Mesendoderm (in vitro differentiated cells): Measurements from ENCODE around the gene PTK6.

Source experiments
- DNase-seq: peaks from one replicate; pipeline ENCODE4 v3.0.0; 2013
- H2AK5ac ChIP-seq: 2 replicates; pipeline ENCODE4 v1.6.1; 2013; ENCODE audit warnings: low read length, inconsistent platforms
- H2BK120ac ChIP-seq: 2 replicates; pipeline ENCODE4 v1.6.1; 2013; ENCODE audit warnings: low read depth, mild to moderate bottlenecking, low read length, moderate library complexity, mixed read lengths
- H2BK15ac ChIP-seq: replicated peaks from 2 replicates; pipeline ENCODE4 v1.6.1; 2013; ENCODE audit warnings: low read depth, mild to moderate bottlenecking, moderate library complexity
- H2BK5ac ChIP-seq: 2 replicates; pipeline ENCODE4 v1.6.1; 2013; ENCODE audit warnings: low read length, inconsistent platforms
- H3K18ac ChIP-seq: 2 replicates; pipeline ENCODE4 v1.6.1; 2013; ENCODE audit warnings: mild to moderate bottlenecking, low read length, mixed read lengths
- H3K23ac ChIP-seq: one replicate; pipeline ENCODE4 v1.6.1; 2013; ENCODE audit warnings: low read length
- H3K27ac ChIP-seq: 2 replicates; pipeline ENCODE4 v1.5.1; 2013; ENCODE audit warnings: low read depth, mild to moderate bottlenecking, inconsistent platforms, low read length, moderate library complexity
- H3K27me3 ChIP-seq: 2 replicates; pipeline ENCODE4 v1.6.1; 2013; ENCODE audit warnings: low read length, control low read depth, mild to moderate bottlenecking, inconsistent platforms; ENCODE audit not compliant: insufficient read depth, poor library complexity
- H3K36me3 ChIP-seq: 2 replicates; pipeline ENCODE4 v1.6.1; 2013; ENCODE audit warnings: low read length, inconsistent platforms; ENCODE audit not compliant: control insufficient read depth, insufficient read depth
- H3K4ac ChIP-seq: one replicate; pipeline ENCODE4 v1.6.1; 2013; ENCODE audit warnings: low read depth, mild to moderate bottlenecking, low read length, moderate library complexity
- H3K4me1 ChIP-seq: 2 replicates; pipeline ENCODE4 v1.6.1; 2013; ENCODE audit warnings: low read depth, low read length, inconsistent platforms; ENCODE audit not compliant: control insufficient read depth
- H3K4me2 ChIP-seq: 2 replicates; pipeline ENCODE4 v1.6.1; 2013; ENCODE audit warnings: low read length
- H3K4me3 ChIP-seq: 2 replicates; pipeline ENCODE4 v1.5.1; 2013; ENCODE audit warnings: mild to moderate bottlenecking, low read length
- H3K56ac ChIP-seq: one replicate; pipeline ENCODE4 v1.6.1; 2013; ENCODE audit warnings: low read length
- H3K79me1 ChIP-seq: 2 replicates; pipeline ENCODE4 v1.6.1; 2013; ENCODE audit warnings: low read length, inconsistent platforms
- H3K79me2 ChIP-seq: 2 replicates; pipeline ENCODE4 v1.6.1; 2013; ENCODE audit warnings: mild to moderate bottlenecking, low read length; ENCODE audit not compliant: control insufficient read depth, insufficient read depth
- H3K9ac ChIP-seq: 2 replicates; pipeline ENCODE4 v1.6.1; 2013; ENCODE audit warnings: low read length, inconsistent platforms
- H4K5ac ChIP-seq: one replicate; pipeline ENCODE4 v1.6.1; 2013; ENCODE audit warnings: low read length
- H4K8ac ChIP-seq: one replicate; pipeline ENCODE4 v1.6.1; 2013; ENCODE audit warnings: low read depth, mild to moderate bottlenecking, control low read depth, low read length, moderate library complexity
- WGBS: extraction: QIAGEN DNeasy Blood & Tissue Kit; methylation state at CpG from one replicate; pipeline ENCODE4 v1.1.7; 2013; ENCODE audit warnings: low lambda C conversion rate, missing lambda C conversion rate; ENCODE audit not compliant: insufficient coverage; ENCODE audit errors: extremely low coverage; 5-methylcytosine and 5-hydroxymethylcytosine counted together

PTK6 gene

GRCh38 chr20:63533871-63534393, 3.2 kb downstream of the PTK6 start:
- no peak for DNase-seq
- no peak overlapping the region for H4K8ac ChIP-seq
- no peaks in the 10 kb centered on the region for H3K27me3 ChIP-seq
- no peak overlapping the region for H2BK120ac ChIP-seq
- no peak overlapping the region for H4K5ac ChIP-seq
- H3K9ac ChIP-seq, result no peak overlapping the region
- H3K18ac ChIP-seq, result no peak overlapping the region
- H3K4ac ChIP-seq, result no peak overlapping the region
- no peak overlapping the region for H2BK5ac ChIP-seq
- no peak overlapping the region for H3K27ac ChIP-seq
- no peaks in the 10 kb centered on the region for H3K36me3 ChIP-seq
- no peaks in the 10 kb centered on the region for H3K4me1 ChIP-seq
- no peak overlapping the region for H2BK15ac ChIP-seq
- H3K4me2 ChIP-seq, result no peak overlapping the region
- WGBS, result no CpG with 5 or more reads among the region's 28 CpGs
- no peaks in the 10 kb centered on the region for H3K79me2 ChIP-seq
- H3K79me1 ChIP-seq, result no peaks in the 10 kb centered on the region
- H3K4me3 ChIP-seq, result no peak overlapping the region
- H3K56ac ChIP-seq, result no peak overlapping the region
- no peak overlapping the region for H2AK5ac ChIP-seq
- H3K23ac ChIP-seq, result no peak overlapping the region

DNA sequence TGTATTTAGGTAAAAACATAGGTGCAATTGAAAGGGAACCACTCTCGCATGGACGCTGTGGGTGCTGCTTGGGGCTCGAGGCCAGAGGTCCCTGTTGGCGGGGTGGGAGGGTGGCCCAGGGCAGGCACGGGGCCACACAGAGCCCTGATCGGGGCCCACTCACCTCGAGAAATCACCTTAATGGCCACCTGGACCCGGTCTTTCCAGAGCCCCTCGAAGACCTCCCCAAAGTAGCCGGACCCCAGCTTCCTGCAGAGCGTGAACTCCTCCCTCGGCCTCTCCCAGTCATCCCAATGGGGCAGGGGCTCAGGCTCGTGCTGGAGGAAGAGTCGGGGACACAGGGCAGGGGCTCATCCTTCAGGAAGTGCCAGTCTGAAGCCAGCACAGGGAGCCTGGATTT, 3.8 kb downstream of the PTK6 start:
- Histone ChIP-seq H3K36me3 (no peaks in the 10 kb centered on the region), H3K18ac (no peak overlapping the region), H3K79me1 (no peaks in the 10 kb centered on the region), H3K4me3 (no peak overlapping the region), H4K5ac (no peak overlapping the region), H3K9ac (no peak overlapping the region), H3K27ac (no peak overlapping the region), H4K8ac (no peak overlapping the region), H3K4me1 (no peaks in the 10 kb centered on the region), H2BK5ac (no peak overlapping the region), H2AK5ac (no peak overlapping the region), H3K79me2 (no peaks in the 10 kb centered on the region), H3K56ac (no peak overlapping the region), H2BK15ac (no peak overlapping the region), H2BK120ac (no peak overlapping the region), H3K23ac (no peak overlapping the region), H3K27me3 (no peaks in the 10 kb centered on the region), H3K4ac (no peak overlapping the region), H3K4me2 (no peak overlapping the region)
- WGBS, result no CpG with 5 or more reads among the region's 14 CpGs
- no peak for DNase-seq

DNA sequence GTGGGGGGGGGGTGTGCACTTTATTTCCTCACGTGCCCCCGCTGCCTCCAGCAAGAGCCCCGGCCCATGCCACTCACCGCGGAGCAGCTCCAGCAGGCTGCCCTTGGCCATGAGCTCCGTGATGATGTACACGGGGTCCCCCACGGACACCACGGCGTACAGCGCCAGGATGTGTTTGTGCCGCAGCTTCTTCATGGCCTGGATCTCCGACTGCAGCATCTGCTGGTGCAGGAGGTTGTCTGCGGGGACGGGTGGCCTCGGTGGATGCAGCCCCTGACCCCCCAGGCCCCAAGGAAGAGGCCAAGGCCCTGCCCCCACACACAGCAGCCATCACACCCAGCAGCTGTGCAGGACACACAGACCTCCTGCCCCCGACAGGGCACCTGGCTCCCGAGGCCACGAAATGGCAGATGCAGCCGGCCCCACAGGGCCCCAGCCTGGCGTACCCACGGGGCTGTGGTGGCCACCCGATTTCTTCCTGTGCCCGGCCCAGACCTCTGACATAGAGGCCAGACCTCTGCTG, 4.7 kb downstream of the PTK6 start:
- DNase-seq, result no peak
- no peaks in the 10 kb centered on the region for H3K79me2 ChIP-seq
- no peak overlapping the region for H2AK5ac ChIP-seq
- no peak overlapping the region for H2BK15ac ChIP-seq
- H4K5ac ChIP-seq, result no peak overlapping the region
- no peak overlapping the region for H2BK120ac ChIP-seq
- H3K4me1 ChIP-seq, result no peaks in the 10 kb centered on the region
- no peaks in the 10 kb centered on the region for H3K79me1 ChIP-seq
- no peak overlapping the region for H3K18ac ChIP-seq
- H3K23ac ChIP-seq, result no peak overlapping the region
- H4K8ac ChIP-seq, result no peak overlapping the region
- no peak overlapping the region for H3K4me2 ChIP-seq
- no peaks in the 10 kb centered on the region for H3K27me3 ChIP-seq
- H3K27ac ChIP-seq, result no peak overlapping the region
- H3K56ac ChIP-seq, result no peak overlapping the region
- no peak overlapping the region for H3K4ac ChIP-seq
- H3K36me3 ChIP-seq, result no peaks in the 10 kb centered on the region
- WGBS, result no CpG with 5 or more reads among the region's 24 CpGs
- no peak overlapping the region for H3K9ac ChIP-seq
- no peak overlapping the region for H2BK5ac ChIP-seq
- H3K4me3 ChIP-seq, result no peak overlapping the region

DNA sequence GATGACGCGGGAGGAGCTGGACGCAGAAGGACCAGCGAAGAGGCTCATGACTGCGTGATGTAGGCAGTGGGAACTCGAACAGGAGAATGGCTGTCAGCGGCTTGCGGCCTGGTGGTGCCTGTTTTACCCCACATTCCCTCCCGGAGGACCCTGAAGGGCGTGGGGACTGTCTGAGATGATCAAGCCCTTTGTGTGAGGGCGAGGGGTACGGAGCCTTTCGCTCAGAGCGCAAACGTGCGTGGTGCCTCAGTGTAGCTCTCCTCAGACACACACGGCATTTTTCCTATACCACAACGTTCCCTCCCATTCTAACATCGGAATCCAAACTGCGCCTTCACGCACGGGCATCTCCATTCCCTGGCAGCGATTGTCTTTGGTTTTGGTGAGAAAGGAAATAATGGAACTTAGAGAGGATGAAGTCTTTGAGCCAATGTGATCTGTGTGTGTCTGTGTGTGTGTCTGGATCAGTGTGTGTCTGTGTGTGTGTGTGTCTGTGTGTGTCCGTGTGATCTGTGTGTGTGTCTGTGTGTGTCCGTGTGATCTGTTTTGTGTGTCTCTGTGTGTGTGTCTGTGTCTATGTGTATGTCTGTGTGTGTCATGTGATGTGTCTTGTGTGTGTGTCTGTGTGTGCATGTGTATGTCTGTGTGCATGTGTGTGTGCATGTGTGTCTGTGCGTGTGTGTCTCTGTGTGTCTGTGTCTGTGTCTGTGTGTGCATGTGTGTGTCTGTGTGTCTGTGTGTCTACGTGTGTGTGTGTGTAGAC, 5.3 kb downstream of the PTK6 start:
- H3K36me3 ChIP-seq, result no peaks in the 10 kb centered on the region
- no peak for DNase-seq
- H2BK120ac ChIP-seq, result no peak overlapping the region
- no peaks in the 10 kb centered on the region for H3K4me1 ChIP-seq
- no peak overlapping the region for H4K5ac ChIP-seq
- no peak overlapping the region for H4K8ac ChIP-seq
- no peak overlapping the region for H2BK15ac ChIP-seq
- no peak overlapping the region for H3K27ac ChIP-seq
- H3K18ac ChIP-seq, result no peak overlapping the region
- no peaks in the 10 kb centered on the region for H3K27me3 ChIP-seq
- H3K9ac ChIP-seq, result no peak overlapping the region
- no peaks in the 10 kb centered on the region for H3K79me1 ChIP-seq
- H3K4ac ChIP-seq, result no peak overlapping the region
- no peak overlapping the region for H3K56ac ChIP-seq
- no peak overlapping the region for H3K4me2 ChIP-seq
- no peak overlapping the region for H2BK5ac ChIP-seq
- H3K23ac ChIP-seq, result no peak overlapping the region
- no peak overlapping the region for H3K4me3 ChIP-seq
- H3K79me2 ChIP-seq, result no peaks in the 10 kb centered on the region
- no peak overlapping the region for H2AK5ac ChIP-seq
- WGBS, result no CpG with 5 or more reads among the region's 27 CpGs

GRCh38 chr20:63530788-63531160, 6.4 kb downstream of the PTK6 start:
- H3K4ac ChIP-seq, result no peak overlapping the region
- H3K27me3 ChIP-seq, result no peaks in the 10 kb centered on the region
- no CpG with 5 or more reads among the region's 14 CpGs for whole genome bisulfite sequencing
- no peak overlapping the region for H2BK15ac ChIP-seq
- H2BK120ac ChIP-seq, result no peak overlapping the region
- no peak overlapping the region for H3K9ac ChIP-seq
- no peak overlapping the region for H2BK5ac ChIP-seq
- H3K4me2 ChIP-seq, result no peak overlapping the region
- H3K56ac ChIP-seq, result no peak overlapping the region
- no peak overlapping the region for H4K5ac ChIP-seq
- H3K79me2 ChIP-seq, result no peaks in the 10 kb centered on the region
- DNase-seq, result no peak
- H3K27ac ChIP-seq, result no peak overlapping the region
- H3K4me3 ChIP-seq, result no peak overlapping the region
- H3K36me3 ChIP-seq, result no peaks in the 10 kb centered on the region
- no peak overlapping the region for H4K8ac ChIP-seq
- no peak overlapping the region for H3K18ac ChIP-seq
- no peak overlapping the region for H2AK5ac ChIP-seq
- H3K23ac ChIP-seq, result no peak overlapping the region
- H3K79me1 ChIP-seq, result no peaks in the 10 kb centered on the region
- H3K4me1 ChIP-seq, result no peaks in the 10 kb centered on the region
